ENCODE measurements around the gene NCOA1. TPM values are rescaled to one million over a fixed set of nuclear protein-coding genes. Genes with fewer than 3 reads are reported as not detected.

The NCOA1 gene
- total RNA-seq, 1 donor from 2014 or later: 3.4 TPM

DNA sequence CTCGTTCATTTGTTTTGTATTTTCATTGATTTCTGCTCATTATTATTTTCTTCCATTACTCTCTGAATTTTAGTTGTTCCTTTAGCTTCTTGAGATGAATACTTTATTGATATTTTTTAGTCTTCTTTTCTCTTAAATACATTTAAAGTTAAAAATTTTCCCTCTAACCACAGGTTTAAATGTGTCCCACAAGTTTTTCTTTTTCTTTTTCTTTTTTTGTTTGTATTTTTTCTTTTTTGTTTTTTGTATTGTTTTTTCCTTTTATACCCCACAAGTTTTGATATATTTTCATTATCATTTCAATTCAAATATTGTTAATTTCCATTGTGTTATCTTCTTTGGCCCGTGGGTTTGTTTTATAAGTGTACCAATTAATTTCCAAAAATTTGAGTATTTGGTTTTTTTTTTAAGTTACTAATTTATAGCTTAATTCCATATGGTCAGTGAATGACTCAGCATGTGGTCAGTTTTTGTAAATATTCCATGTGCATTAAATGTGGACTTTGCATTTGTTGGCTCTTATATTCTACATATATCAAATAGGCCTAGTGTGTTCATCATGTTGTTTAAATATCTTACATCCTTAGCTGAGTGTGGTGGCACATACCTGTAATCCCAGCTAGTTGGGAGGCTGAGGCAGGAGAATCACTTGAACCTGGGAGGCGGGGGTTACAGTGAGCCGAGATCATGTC, 318.4 kb downstream of the NCOA1 start:
- no peak for FAIRE-seq
- DNase-seq (ENCODE audit: low read depth): no peak
- H3K4me3 ChIP-seq (ENCODE audit: low read depth, low read length): no peak overlapping the region
- H3K36me3 ChIP-seq (ENCODE audit: control insufficient read depth, insufficient read depth, low read length): no peaks in the 10 kb centered on the region
- TF ChIP-seq, protein P1, sequence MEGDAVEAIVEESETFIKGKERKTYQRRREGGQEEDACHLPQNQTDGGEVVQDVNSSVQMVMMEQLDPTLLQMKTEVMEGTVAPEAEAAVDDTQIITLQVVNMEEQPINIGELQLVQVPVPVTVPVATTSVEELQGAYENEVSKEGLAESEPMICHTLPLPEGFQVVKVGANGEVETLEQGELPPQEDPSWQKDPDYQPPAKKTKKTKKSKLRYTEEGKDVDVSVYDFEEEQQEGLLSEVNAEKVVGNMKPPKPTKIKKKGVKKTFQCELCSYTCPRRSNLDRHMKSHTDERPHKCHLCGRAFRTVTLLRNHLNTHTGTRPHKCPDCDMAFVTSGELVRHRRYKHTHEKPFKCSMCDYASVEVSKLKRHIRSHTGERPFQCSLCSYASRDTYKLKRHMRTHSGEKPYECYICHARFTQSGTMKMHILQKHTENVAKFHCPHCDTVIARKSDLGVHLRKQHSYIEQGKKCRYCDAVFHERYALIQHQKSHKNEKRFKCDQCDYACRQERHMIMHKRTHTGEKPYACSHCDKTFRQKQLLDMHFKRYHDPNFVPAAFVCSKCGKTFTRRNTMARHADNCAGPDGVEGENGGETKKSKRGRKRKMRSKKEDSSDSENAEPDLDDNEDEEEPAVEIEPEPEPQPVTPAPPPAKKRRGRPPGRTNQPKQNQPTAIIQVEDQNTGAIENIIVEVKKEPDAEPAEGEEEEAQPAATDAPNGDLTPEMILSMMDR (IDR thresholded peaks at IDR 0.05; ENCODE audit: insufficient read depth, low read length, severe bottlenecking): no peak
- H3K27me3 ChIP-seq (ENCODE audit: control insufficient read depth, insufficient read depth, low read length): no peaks in the 10 kb centered on the region

DNA sequence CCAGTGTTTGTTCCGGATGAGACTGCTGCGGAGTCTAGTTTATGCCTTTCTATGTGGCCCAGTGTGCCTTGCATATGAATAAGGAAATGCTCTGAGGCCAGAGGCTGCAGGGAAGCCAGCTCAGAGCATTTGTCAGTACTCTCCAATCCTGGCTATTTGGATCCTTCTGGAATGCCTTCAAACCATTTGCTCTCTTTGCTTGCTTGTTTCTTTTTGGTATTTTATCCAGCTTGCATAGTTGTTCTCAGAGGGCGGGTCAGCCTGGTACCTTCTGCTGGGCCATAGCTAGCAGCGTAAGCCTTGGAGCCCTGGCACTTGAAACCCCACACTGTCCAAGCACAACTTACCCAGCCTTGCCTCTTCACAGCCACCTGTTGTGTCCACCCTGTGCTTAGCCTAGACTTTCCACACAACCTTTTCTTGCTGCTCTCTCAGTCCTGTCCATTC, 322.7 kb downstream of the NCOA1 start:
- Histone ChIP-seq H3K27me3 (ENCODE audit: control insufficient read depth, insufficient read depth, low read length) (no peaks in the 10 kb centered on the region), H3K36me3 (ENCODE audit: control insufficient read depth, insufficient read depth, low read length) (peaks cover under 1% of the 10 kb centered on the region), H3K4me3 (ENCODE audit: low read depth, low read length) (no peak overlapping the region)
- DNase-seq (ENCODE audit: low read depth) (no peak), FAIRE-seq (no peak)
- TF ChIP-seq, protein P1 (IDR thresholded peaks at IDR 0.05; ENCODE audit: insufficient read depth, low read length, severe bottlenecking): no peak

DNA sequence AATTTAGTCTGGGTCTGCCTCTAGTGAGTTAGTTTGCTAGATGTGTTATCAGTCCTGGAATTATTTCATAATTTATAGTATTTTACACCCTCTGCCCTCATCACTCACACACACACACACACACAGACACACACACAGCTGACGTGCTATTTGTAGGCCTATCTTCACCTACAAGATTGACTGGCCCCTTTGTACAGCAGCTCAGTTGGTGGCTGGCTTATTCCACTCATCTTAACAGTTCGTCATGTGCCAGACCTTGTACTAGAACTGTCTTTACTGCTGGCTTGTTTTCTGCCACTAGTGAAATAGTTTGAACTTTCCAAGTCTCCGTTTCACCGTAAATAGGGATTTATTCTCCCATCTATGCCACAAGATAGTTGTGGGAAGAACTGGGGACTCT, 323.5 kb downstream of the NCOA1 start:
- no peak for FAIRE-seq
- TF ChIP-seq, protein P1 (IDR thresholded peaks at IDR 0.05; ENCODE audit: insufficient read depth, low read length, severe bottlenecking): no peak
- DNase-seq (ENCODE audit: low read depth): no peak
- Histone ChIP-seq H3K36me3 (ENCODE audit: control insufficient read depth, insufficient read depth, low read length) (peaks cover 4% of the 10 kb centered on the region), H3K4me3 (ENCODE audit: low read depth, low read length) (no peak overlapping the region), H3K27me3 (ENCODE audit: control insufficient read depth, insufficient read depth, low read length) (no peaks in the 10 kb centered on the region)

DNA sequence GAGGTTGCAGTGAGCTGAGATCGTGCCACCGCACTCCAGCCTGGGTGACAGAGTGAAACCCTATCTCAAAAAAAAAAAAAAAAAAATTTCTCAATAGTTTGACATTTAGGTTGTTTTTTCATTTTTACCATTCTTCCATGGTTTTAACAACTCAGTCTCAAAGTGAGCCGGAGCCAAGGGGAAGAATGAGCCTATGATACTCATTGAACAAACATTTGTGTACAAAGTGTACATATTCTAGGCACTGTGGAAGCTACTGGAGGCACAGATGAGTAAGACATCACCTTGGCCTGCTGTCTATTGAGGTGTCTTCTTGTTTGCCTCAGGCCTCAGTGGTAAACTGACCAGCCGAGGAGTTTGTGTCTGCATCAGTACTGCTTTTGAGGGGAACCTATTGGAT, 324.1 kb downstream of the NCOA1 start:
- H3K36me3 ChIP-seq (ENCODE audit: control insufficient read depth, insufficient read depth, low read length): peaks cover 8% of the 10 kb centered on the region
- FAIRE-seq (no peak), DNase-seq (ENCODE audit: low read depth) (no peak)
- no peak overlapping the region for H3K4me3 ChIP-seq (ENCODE audit: low read depth, low read length)
- TF ChIP-seq, protein P1 (IDR thresholded peaks at IDR 0.05; ENCODE audit: insufficient read depth, low read length, severe bottlenecking): no peak
- H3K27me3 ChIP-seq (ENCODE audit: control insufficient read depth, insufficient read depth, low read length): no peaks in the 10 kb centered on the region

GRCh38 chr2:24816404-24816803, 325.4 kb downstream of the NCOA1 start:
- Histone ChIP-seq H3K27me3 (ENCODE audit: control insufficient read depth, insufficient read depth, low read length) (no peaks in the 10 kb centered on the region), H3K36me3 (ENCODE audit: control insufficient read depth, insufficient read depth, low read length) (peaks cover 17% of the 10 kb centered on the region), H3K4me3 (ENCODE audit: low read depth, low read length) (no peak overlapping the region)
- FAIRE-seq (no peak), DNase-seq (ENCODE audit: low read depth) (no peak)
- TF ChIP-seq, protein P1 (IDR thresholded peaks at IDR 0.05; ENCODE audit: insufficient read depth, low read length, severe bottlenecking): no peak

DNA sequence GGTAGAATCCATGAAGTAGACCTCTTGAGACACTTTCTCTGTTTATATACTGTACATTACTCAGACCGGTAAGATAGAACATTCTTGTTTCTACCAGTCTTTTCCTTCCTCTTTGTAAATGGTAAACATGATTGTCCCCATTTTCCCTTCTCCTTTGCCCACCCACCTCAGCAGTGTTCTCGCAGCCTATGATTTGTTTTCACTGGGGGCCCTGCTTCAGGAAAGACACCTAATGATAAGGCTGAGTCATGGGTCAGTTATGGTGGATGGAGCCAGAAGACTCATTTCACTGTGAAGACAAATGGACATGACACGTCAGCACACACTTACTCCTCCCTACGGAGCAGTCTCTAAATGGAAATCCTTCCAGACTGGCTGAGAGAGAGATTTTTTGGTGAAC, 325.8 kb downstream of the NCOA1 start:
- no peak for FAIRE-seq
- H3K36me3 ChIP-seq (ENCODE audit: control insufficient read depth, insufficient read depth, low read length): peaks cover 17% of the 10 kb centered on the region
- TF ChIP-seq, protein P1 (IDR thresholded peaks at IDR 0.05; ENCODE audit: insufficient read depth, low read length, severe bottlenecking): no peak
- DNase-seq (ENCODE audit: low read depth): no peak
- H3K4me3 ChIP-seq (ENCODE audit: low read depth, low read length): no peak overlapping the region
- no peaks in the 10 kb centered on the region for H3K27me3 ChIP-seq (ENCODE audit: control insufficient read depth, insufficient read depth, low read length)

Data from bronchial epithelial cell (primary cell).